Stimulated activated memory B cell treated with anti-CD40 and anti-IgM and Interleukin-4, amounts not matched to agents 10 μg/mL and 1 μg/mL and 100 μg/mL, for 72 hours (primary cell): Measurements from ENCODE around the gene CLPTM1.
"Not testable (repeated sequence)": the region's sequence is repeated elsewhere in the genome, so short reads cannot be mapped to it uniquely, and the experiment has no call there.

Experiments
- ATAC-seq: fragments of 150-1000 bp; cut with Tn5 transposase; 2 replicates; pipeline ENCODE4 v1.10.0; 2021
- H3K27ac Mint-ChIP-seq: one replicate; pipeline ENCODE4 v1.8.0; 2022; ENCODE audit warnings: mild to moderate bottlenecking, mixed read lengths
- H3K27me3 Mint-ChIP-seq: one replicate; pipeline ENCODE4 v1.8.0; 2022; ENCODE audit warnings: mixed read lengths
- H3K36me3 Mint-ChIP-seq: one replicate; pipeline ENCODE4 v1.8.0; 2022; ENCODE audit warnings: mixed read lengths
- H3K4me1 Mint-ChIP-seq: one replicate; pipeline ENCODE4 v1.8.0; 2022; ENCODE audit warnings: mixed read lengths
- H3K4me3 Mint-ChIP-seq: one replicate; pipeline ENCODE4 v1.8.0; 2022; ENCODE audit warnings: mild to moderate bottlenecking, moderate library complexity, mixed read lengths
- H3K9me3 Mint-ChIP-seq: one replicate; pipeline ENCODE4 v1.8.0; 2022; ENCODE audit warnings: mixed read lengths

Gene CLPTM1, protein sequence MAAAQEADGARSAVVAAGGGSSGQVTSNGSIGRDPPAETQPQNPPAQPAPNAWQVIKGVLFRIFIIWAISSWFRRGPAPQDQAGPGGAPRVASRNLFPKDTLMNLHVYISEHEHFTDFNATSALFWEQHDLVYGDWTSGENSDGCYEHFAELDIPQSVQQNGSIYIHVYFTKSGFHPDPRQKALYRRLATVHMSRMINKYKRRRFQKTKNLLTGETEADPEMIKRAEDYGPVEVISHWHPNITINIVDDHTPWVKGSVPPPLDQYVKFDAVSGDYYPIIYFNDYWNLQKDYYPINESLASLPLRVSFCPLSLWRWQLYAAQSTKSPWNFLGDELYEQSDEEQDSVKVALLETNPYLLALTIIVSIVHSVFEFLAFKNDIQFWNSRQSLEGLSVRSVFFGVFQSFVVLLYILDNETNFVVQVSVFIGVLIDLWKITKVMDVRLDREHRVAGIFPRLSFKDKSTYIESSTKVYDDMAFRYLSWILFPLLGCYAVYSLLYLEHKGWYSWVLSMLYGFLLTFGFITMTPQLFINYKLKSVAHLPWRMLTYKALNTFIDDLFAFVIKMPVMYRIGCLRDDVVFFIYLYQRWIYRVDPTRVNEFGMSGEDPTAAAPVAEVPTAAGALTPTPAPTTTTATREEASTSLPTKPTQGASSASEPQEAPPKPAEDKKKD

DNA sequence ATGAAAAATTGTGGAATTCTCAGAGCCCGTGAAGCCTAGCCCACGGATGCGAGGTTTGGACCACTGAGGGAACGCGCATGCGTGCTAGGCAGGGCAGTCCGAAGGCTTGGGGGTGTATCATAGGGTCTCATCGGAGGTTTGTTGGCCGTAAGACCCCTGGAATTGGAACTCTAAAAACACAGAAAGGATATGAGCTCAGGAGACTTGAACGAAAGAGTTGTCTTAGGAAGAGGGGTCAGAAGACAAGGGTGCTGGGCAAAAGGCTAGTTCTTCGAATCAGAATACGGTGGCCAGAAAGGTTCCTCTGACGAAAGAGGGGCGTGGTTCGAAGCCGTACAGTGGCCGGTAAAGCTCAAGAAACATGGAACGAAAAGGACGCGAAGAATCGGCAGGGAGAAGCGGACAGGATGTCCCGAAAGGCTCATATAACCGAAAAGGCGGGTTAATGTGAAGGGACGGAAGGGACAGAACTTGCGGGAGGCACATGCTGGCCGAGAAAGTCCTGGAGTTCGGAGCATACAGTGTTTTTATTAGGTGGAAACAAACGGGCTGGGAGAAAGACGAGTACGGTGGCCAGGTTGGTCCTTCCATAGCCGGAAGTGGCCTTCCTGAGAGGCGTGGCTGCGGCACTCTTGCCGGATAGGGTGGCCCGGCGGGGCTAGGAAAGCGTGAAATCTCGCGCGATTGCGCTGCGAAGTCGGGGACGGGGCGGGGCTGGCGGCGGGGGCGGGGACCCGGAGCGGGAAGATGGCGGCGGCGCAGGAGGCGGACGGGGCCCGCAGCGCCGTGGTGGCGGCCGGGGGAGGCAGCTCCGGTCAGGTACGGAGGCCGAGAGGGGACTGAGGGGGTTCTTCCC, at the start of gene CLPTM1:
CLPTM1 (plus strand) TSS at position 732 of the 856 bp plus-strand sequence; CDS start at position 748, 16 bp downstream.
- peak within 1 kb of the TSS; percentile 91 for H3K27ac Mint-ChIP-seq
- H3K4me1 Mint-ChIP-seq: peaks cover 52% of the 10 kb centered on the region
- peak; percentile 97 for ATAC-seq
- H3K4me3 Mint-ChIP-seq: peak within 1 kb of the TSS; percentile 99
- H3K9me3 Mint-ChIP-seq: no peaks in the 10 kb centered on the region
- peaks cover 3% of the 10 kb centered on the region for H3K36me3 Mint-ChIP-seq
- no peaks in the 10 kb centered on the region for H3K27me3 Mint-ChIP-seq

DNA sequence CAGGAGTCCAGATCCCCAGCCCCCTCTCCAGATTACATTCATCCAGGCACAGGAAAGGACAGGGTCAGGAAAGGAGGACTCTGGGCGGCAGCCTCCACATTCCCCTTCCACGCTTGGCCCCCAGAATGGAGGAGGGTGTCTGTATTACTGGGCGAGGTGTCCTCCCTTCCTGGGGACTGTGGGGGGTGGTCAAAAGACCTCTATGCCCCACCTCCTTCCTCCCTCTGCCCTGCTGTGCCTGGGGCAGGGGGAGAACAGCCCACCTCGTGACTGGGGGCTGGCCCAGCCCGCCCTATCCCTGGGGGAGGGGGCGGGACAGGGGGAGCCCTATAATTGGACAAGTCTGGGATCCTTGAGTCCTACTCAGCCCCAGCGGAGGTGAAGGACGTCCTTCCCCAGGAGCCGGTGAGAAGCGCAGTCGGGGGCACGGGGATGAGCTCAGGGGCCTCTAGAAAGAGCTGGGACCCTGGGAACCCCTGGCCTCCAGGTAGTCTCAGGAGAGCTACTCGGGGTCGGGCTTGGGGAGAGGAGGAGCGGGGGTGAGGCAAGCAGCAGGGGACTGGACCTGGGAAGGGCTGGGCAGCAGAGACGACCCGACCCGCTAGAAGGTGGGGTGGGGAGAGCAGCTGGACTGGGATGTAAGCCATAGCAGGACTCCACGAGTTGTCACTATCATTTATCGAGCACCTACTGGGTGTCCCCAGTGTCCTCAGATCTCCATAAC, 49.6 kb upstream of the CLPTM1 start, which contains the start of gene APOE:
APOE (plus strand) TSS at position 360 of the 724 bp plus-strand sequence. CDS start 829 bp downstream, outside the sequence.
- H3K9me3 Mint-ChIP-seq: no peaks in the 10 kb centered on the region
- peaks cover 18% of the 10 kb centered on the region for H3K36me3 Mint-ChIP-seq
- H3K27me3 Mint-ChIP-seq: peaks cover 27% of the 10 kb centered on the region
- peak within 1 kb of the TSS; percentile 19 for H3K4me3 Mint-ChIP-seq
- peaks cover 27% of the 10 kb centered on the region for H3K4me1 Mint-ChIP-seq
- peak; percentile 18 for ATAC-seq
- H3K27ac Mint-ChIP-seq: peak within 1 kb of the TSS; percentile 3

GRCh38 chr19:44907613-44908012, 47.6 kb upstream of the CLPTM1 start:
- peaks cover 32% of the 10 kb centered on the region for H3K4me1 Mint-ChIP-seq
- H3K27me3 Mint-ChIP-seq: peaks cover 47% of the 10 kb centered on the region
- H3K27ac Mint-ChIP-seq: no peak overlapping the region
- no peak for ATAC-seq
- H3K4me3 Mint-ChIP-seq: no peak overlapping the region
- H3K36me3 Mint-ChIP-seq: peaks cover 4% of the 10 kb centered on the region
- H3K9me3 Mint-ChIP-seq: no peaks in the 10 kb centered on the region

GRCh38 chr19:44908074-44908835, 46.9 kb upstream of the CLPTM1 start:
- H3K27me3 Mint-ChIP-seq: peaks cover 54% of the 10 kb centered on the region
- H3K4me1 Mint-ChIP-seq: peaks cover 31% of the 10 kb centered on the region
- no peak overlapping the region for H3K27ac Mint-ChIP-seq
- no peaks in the 10 kb centered on the region for H3K36me3 Mint-ChIP-seq
- no peak overlapping the region for H3K4me3 Mint-ChIP-seq
- ATAC-seq: no peak
- H3K9me3 Mint-ChIP-seq: no peaks in the 10 kb centered on the region

- Mint-ChIP-seq H3K4me1 (peaks cover 32% of the 10 kb centered on the region), H3K9me3 (no peaks in the 10 kb centered on the region), H3K27me3 (peaks cover 60% of the 10 kb centered on the region), H3K27ac (no peak overlapping the region), H3K4me3 (no peak overlapping the region), H3K36me3 (no peaks in the 10 kb centered on the region)
- ATAC-seq: no peak
Measured at GRCh38 chr19:44908836-44909261, 46.3 kb upstream of the CLPTM1 start.

- no peak for ATAC-seq
- Mint-ChIP-seq H3K9me3 (no peaks in the 10 kb centered on the region), H3K4me1 (peaks cover 41% of the 10 kb centered on the region), H3K4me3 (no peak overlapping the region), H3K27ac (peak overlapping the region; percentile 31), H3K36me3 (no peaks in the 10 kb centered on the region), H3K27me3 (peaks cover 67% of the 10 kb centered on the region)
Measured at GRCh38 chr19:44909775-44910174, 45.4 kb upstream of the CLPTM1 start.

DNA sequence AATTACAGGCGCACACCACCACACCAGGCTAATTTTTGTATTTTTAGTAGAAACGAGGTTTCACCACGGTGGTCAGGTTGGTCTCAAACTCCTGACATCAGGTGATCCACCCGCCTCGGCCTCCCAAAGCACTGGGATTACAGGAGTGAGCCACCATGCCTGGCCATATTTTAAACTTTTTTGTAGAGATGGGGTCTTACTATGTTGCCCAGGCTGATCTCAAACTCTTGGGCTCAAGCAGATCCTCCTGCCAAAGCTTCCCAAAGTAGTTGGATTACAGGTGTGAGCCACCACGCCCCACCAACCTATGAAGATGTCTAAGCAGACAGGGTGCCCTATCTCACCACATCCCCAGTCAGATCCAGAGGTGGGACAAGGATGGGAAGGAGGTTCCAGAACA, 43.3 kb upstream of the CLPTM1 start:
- not testable (repeated sequence) for H3K36me3 Mint-ChIP-seq, H3K4me3 Mint-ChIP-seq, ATAC-seq, H3K27ac Mint-ChIP-seq, H3K9me3 Mint-ChIP-seq
- Mint-ChIP-seq H3K27me3 (peaks cover 47% of the 10 kb centered on the region), H3K4me1 (peaks cover 25% of the 10 kb centered on the region)

DNA sequence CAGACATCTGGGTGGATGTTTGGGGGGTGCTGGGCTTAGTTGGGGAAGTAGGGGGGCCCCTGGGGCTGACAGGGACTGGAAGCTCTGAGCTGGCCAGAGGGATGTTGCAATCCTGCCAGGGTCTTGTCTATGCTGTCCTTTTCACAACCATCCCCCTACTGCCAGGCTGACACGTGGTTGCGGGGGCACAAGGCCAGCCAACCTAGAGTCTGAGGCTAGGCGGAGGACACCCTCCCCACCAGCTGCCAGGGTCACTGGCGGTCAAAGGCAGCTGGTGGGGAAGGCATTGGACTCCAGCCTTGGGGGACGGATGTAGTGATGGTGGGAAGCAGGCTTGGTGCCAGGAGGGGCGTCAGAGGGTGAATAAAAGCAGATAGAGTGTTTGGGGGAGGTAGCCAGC, 42.3 kb upstream of the CLPTM1 start:
- no peak for ATAC-seq
- Mint-ChIP-seq H3K4me1 (peaks cover 23% of the 10 kb centered on the region), H3K4me3 (no peak overlapping the region), H3K9me3 (no peaks in the 10 kb centered on the region), H3K27me3 (peaks cover 43% of the 10 kb centered on the region), H3K27ac (peak overlapping the region; percentile 92), H3K36me3 (no peaks in the 10 kb centered on the region)

DNA sequence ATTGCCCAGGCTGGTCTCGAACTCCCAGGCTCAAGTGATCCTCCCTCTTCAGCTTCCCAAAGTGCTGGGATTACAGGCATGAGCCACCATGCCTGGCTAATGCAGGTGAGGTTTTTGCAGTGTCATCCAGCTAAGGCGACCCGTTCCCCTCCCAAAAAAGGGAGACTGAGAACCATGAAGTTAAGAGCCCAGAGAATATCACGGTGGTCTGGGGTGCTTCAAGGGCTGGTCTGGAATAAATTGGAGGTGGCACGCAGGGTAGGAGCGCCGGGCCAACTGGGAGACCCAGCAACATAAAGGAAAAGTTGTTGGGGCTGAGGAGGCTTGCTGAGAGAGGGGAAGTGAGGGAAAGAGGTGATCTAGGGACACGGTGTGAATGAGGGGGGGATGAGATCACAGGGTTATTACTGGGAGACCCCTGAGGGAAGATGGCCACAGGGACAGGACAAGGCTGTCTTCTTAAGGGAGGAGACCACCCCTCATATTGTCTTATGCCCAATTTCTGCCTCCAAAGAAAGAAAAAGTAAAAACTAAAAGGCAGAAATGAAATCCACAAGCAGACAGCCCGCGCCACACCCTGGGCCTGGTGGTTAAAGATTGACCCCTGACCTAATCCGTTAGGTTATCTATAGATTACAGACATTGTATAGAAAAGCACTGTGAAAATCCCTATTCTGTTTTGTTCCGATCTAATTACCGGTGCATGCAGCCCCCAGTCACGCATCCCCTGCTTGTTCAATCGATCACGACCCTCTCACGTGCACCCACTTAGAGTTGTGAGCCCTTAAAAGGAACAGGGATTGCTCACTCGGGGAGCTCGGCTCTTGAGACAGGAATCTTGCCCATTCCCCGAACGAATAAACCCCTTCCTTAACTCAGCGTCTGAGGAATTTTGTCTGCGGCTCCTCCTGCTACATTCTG, 41.4 kb upstream of the CLPTM1 start:
- H3K36me3 Mint-ChIP-seq, H3K9me3 Mint-ChIP-seq, ATAC-seq: not testable (repeated sequence)
- Mint-ChIP-seq H3K27me3 (peaks cover 43% of the 10 kb centered on the region), H3K27ac (peak overlapping the region; percentile 92), H3K4me1 (peaks cover 23% of the 10 kb centered on the region), H3K4me3 (peak overlapping the region; percentile 92)

GRCh38 chr19:44914433-44915206, 40.6 kb upstream of the CLPTM1 start, which contains the start of gene APOC1:
Gene APOC1 (plus strand): TSS chr19:44914608. CDS start chr19:44914892, 284 bp downstream.
- H3K4me3 Mint-ChIP-seq: peak within 1 kb of the TSS; percentile 92
- ATAC-seq: peak; percentile 96
- peaks cover 23% of the 10 kb centered on the region for H3K4me1 Mint-ChIP-seq
- H3K27ac Mint-ChIP-seq: peak within 1 kb of the TSS; percentile 92
- not testable (repeated sequence) for H3K9me3 Mint-ChIP-seq, H3K36me3 Mint-ChIP-seq
- peaks cover 43% of the 10 kb centered on the region for H3K27me3 Mint-ChIP-seq

- Mint-ChIP-seq H3K4me1 (peaks cover 15% of the 10 kb centered on the region), H3K27me3 (peaks cover 30% of the 10 kb centered on the region), H3K4me3 (no peak overlapping the region), H3K27ac (no peak overlapping the region), H3K36me3 (no peaks in the 10 kb centered on the region), H3K9me3 (no peaks in the 10 kb centered on the region)
- no peak for ATAC-seq
Measured at GRCh38 chr19:44924243-44924725, 30.9 kb upstream of the CLPTM1 start.

- H3K36me3 Mint-ChIP-seq: no peaks in the 10 kb centered on the region
- H3K27ac Mint-ChIP-seq: no peak overlapping the region
- no peak for ATAC-seq
Measured at GRCh38 chr19:44925114-44925891, 29.9 kb upstream of the CLPTM1 start.

More at GRCh38 chr19:44925114-44925891, 29.9 kb upstream of the CLPTM1 start:
- Mint-ChIP-seq H3K4me1 (peaks cover 15% of the 10 kb centered on the region), H3K27me3 (peaks cover 30% of the 10 kb centered on the region), H3K4me3 (no peak overlapping the region), H3K9me3 (no peaks in the 10 kb centered on the region)
